ENCODE measurements around the gene ERC1. TPM values are rescaled to one million over a fixed set of nuclear protein-coding genes. Genes with fewer than 3 reads are reported as not detected.

ERC1 gene
- total and polyA plus RNA-seq, 2 of the 4 experiments (the other 2 are of a cell fraction), result 11.6 to 25.6 TPM

DNA sequence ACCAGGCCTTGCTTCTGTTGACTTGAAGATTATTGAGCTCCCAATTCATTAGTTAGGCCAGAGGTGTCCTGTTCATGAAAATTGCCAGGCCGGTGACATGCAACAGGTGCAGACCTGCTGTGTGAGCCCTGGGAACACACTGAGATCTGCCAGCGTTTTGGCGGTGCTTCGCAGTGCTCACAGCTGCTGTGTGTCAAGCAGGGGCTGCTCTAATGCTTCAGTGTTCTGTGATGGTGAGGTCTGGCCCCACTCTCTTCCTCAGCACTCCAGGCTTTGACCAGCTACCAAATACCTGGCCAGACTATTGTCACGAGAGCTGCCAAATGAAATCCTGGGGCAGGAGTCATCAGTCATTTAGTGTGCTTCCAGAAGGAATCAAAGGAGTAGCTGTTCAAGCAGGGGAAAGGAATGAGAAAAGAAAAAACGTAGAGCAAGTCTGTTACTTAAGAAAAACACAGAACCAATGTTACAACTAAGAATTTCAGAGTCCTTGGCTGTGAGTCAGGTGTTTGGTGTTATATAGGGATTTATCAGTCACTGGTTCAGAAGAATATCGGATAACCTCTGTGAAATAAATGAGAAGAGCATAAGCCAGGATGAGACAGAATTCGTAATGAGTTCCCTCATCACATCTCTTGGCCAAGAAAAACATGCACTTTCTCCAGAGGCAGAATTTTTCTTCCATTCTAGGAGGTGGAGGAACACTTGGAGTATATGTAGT, 452.6 kb downstream of the ERC1 start:
- Histone ChIP-seq H3K36me3 (ENCODE audit: control insufficient read depth, insufficient read depth, low read length) (0 out of 2 replicates have a peak, but pooled peaks cover 4% of the 10 kb centered on the region), H3K23ac (ENCODE audit: low read depth, low read length) (0 out of 2 replicates have a peak overlapping the region, but pooled peaks have one; percentile 33), H3K27me3 (ENCODE audit: control insufficient read depth, insufficient read depth, low read length) (no peaks in the 10 kb centered on the region), H4K20me1 (ENCODE audit: insufficient read depth, low read length) (no peaks in the 10 kb centered on the region), H3K9ac (ENCODE audit: low read depth, low read length) (no peak overlapping the region; the same call in 1 of the 2 replicates), H2BK15ac (ENCODE audit: low read depth, low read length) (0 out of 3 replicates have a peak overlapping the region, but pooled peaks have one; percentile 16), H3K9me3 (ENCODE audit: control insufficient read depth, insufficient read depth, low read length) (no peaks in the 10 kb centered on the region), H2BK120ac (ENCODE audit: low read depth, low read length) (peak overlapping the region; percentile 3), H3K27ac (ENCODE audit: insufficient read depth, low read length) (peak overlapping the region; percentile 10; the same call in 1 of the 2 replicates), H3K4me3 (ENCODE audit: insufficient read depth, low read depth, low read length) (peak overlapping the region; percentile 17; the same call in 1 of the 2 replicates), H4K8ac (ENCODE audit: low read depth in 2 of 2, low read length in 2 of 2) (peak overlapping the region; percentile 3 to 63; a peak in 2 of 4 replicates), H3K4ac (ENCODE audit: low read depth, low read length) (peak overlapping the region; percentile 65), H3K14ac (replicated peaks; ENCODE audit: low read depth, low read length) (peak overlapping the region; percentile 54; the same call in 1 of the 2 replicates), H2AFZ (replicated peaks; ENCODE audit: low read length, poor library complexity) (peak overlapping the region; percentile 56), H3K79me1 (ENCODE audit: low read depth in 1 of 2, low read length in 2 of 2) (peaks cover 0 to 6% of the 10 kb centered on the region in 2 experiments; a peak in 3 of 4 replicates), H4K5ac (ENCODE audit: low read depth, low read length) (peak overlapping the region; percentile 25; the same call in 1 of the 2 replicates), H4K91ac (ENCODE audit: insufficient read depth, low read depth, low read length) (peak overlapping the region; percentile 46; the same call in 1 of the 2 replicates), H2AK5ac (ENCODE audit: low read depth, low read length) (peak overlapping the region; percentile 57), H2AK9ac (replicated peaks; ENCODE audit: low read depth, low read length, poor library complexity) (peak overlapping the region; percentile 39), H3K18ac (ENCODE audit: low read depth, low read length) (peak overlapping the region; percentile 19; the same call in 1 of the 2 replicates), H2BK5ac (ENCODE audit: low read depth, low read length, poor library complexity, severe bottlenecking) (peak overlapping the region; percentile 86), H3K56ac (ENCODE audit: extremely low read depth, insufficient read depth, low read length) (peak overlapping the region; percentile 82; the same call in 1 of the 2 replicates), H2BK20ac (ENCODE audit: low read depth, low read length) (peak overlapping the region; percentile 28; the same call in 1 of the 2 replicates), H3K9me1 (ENCODE audit: insufficient read depth, low read length) (0 out of 2 replicates have a peak, but pooled peaks cover 4% of the 10 kb centered on the region), H3K4me1 (ENCODE audit: control insufficient read depth, insufficient read depth, low read length) (peaks cover 16% of the 10 kb centered on the region), H3K4me2 (ENCODE audit: low read depth, low read length) (peak overlapping the region; percentile 86)
- intact Hi-C loops (cut with micrococcal nuclease), result loop anchor here (2.0 kb wide), 1 partner anchor 31 kb away; no protein-coding TSS in a partner anchor
- CTCF ChIA-PET, result no interaction called here
- ATAC-seq (ENCODE audit: low read depth) (peak; percentile 81), DNase-seq (peak; percentile 96)
- WGBS, 2 experiments (ENCODE audit: extremely low coverage in 2 of 2, insufficient read length in 1 of 2), result 37% methylated on average over 2 of the region's 8 CpGs; no CpG with 5 or more reads in 1 of the 2 experiments
- BruUV-seq (replicated peaks), result no TSS peak
- TF ChIP-seq BHLHE40 (IDR thresholded peaks at IDR 0.05; ENCODE audit: low read depth, low read length), result peak; percentile 18
- TF ChIP-seq CEBPB (IDR thresholded peaks at IDR 0.05; ENCODE audit: low read depth, low read length), result peak; percentile 12; the same call in 1 of the 2 replicates
- TF ChIP-seq CHD1 (IDR thresholded peaks at IDR 0.05; ENCODE audit: low read depth, low read length), result no peak
- POLR2A ChIA-PET (ENCODE audit: unreplicated experiment), result no interaction called here
- in situ Hi-C loops (cut with MboI; ENCODE audit: low sequenced_read_pairs), result no loop called here
- dilution Hi-C loops (cut with HindIII; ENCODE audit: low sequenced_read_pairs, unreplicated experiment), result no loop called here
